ENCODE data around the gene TBX1. TPM values are rescaled to one million over a fixed set of nuclear protein-coding genes. Genes with fewer than 3 reads are reported as not detected.

The TBX1 gene
- total RNA-seq, 1 donor from 2014 or later = 12.9 TPM

DNA sequence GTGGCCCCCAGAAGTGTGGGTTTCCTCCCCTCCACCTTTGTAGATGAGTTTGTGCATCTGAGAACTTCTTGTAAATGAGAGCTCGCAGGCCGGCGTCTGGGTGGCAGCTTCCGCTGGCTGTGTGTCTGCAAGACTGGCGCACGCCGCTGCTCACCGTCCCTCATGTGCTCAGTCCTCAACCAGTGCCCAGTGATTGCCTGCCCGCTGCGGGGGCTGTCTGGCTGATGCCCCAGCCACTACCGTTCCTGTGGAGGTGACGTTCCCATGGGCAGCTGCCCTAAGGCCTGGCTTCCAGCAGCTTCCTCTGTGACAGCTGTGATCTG lies 8.8 kb downstream of the TBX1 start:
- TF ChIP-seq, protein P1, sequence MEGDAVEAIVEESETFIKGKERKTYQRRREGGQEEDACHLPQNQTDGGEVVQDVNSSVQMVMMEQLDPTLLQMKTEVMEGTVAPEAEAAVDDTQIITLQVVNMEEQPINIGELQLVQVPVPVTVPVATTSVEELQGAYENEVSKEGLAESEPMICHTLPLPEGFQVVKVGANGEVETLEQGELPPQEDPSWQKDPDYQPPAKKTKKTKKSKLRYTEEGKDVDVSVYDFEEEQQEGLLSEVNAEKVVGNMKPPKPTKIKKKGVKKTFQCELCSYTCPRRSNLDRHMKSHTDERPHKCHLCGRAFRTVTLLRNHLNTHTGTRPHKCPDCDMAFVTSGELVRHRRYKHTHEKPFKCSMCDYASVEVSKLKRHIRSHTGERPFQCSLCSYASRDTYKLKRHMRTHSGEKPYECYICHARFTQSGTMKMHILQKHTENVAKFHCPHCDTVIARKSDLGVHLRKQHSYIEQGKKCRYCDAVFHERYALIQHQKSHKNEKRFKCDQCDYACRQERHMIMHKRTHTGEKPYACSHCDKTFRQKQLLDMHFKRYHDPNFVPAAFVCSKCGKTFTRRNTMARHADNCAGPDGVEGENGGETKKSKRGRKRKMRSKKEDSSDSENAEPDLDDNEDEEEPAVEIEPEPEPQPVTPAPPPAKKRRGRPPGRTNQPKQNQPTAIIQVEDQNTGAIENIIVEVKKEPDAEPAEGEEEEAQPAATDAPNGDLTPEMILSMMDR (IDR thresholded peaks at IDR 0.05; ENCODE audit: insufficient read depth, low read length, severe bottlenecking) = no peak
- FAIRE-seq = no peak
- Histone ChIP-seq H3K27me3 (ENCODE audit: control insufficient read depth, insufficient read depth, low read length) (no peaks in the 10 kb centered on the region), H3K4me3 (ENCODE audit: low read depth, low read length) (no peak overlapping the region), H3K36me3 (ENCODE audit: control insufficient read depth, insufficient read depth, low read length) (peaks cover 9% of the 10 kb centered on the region)
- no peak for DNase-seq (ENCODE audit: low read depth)

DNA sequence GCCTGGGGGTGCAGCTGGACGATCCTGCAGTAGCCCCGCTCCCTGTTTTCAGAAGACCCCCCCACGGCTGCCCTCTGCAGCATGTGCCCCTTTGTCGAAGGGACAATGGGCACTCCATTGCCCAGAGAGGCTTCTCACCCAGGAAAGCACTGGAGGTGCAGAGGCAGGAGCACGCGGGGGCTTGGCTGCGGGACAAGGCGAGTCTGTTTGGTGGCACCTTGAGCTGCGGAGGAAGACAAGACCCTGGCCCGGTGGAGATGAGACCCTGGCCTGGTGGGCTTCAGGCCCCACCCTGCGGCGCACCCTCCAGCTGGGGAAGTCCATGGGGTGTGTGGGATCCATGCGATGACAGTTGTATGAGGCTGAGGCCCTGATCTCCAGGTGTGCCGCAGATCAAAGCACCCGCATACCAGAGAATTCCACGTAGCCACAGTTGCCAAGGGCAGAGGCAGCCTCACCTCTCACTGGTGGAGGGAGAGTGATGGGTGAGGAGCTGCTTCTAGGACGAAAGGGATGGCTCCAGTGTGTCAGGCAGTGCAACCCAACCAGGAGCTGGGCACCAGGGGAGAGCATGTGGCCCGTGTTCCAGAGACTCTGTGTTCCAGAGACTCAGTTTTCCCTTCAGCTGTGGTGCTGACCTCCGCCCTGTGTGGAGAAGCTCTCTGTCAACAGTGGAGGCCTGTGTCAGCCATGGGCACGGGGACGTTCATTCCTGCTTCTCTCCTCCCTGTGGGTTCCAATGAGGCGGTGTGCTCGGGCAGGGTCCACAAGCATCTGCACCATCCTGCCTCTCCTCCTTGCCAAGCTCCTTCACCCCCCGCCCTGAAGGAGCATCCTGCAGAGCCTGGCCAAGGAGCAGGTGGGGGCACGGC lies 10.0 kb downstream of the TBX1 start:
- DNase-seq (ENCODE audit: low read depth) (no peak), FAIRE-seq (no peak)
- no peaks in the 10 kb centered on the region for H3K27me3 ChIP-seq (ENCODE audit: control insufficient read depth, insufficient read depth, low read length)
- peaks cover 9% of the 10 kb centered on the region for H3K36me3 ChIP-seq (ENCODE audit: control insufficient read depth, insufficient read depth, low read length)
- no peak overlapping the region for H3K4me3 ChIP-seq (ENCODE audit: low read depth, low read length)
- TF ChIP-seq, protein P1 (IDR thresholded peaks at IDR 0.05; ENCODE audit: insufficient read depth, low read length, severe bottlenecking) = no peak

DNA sequence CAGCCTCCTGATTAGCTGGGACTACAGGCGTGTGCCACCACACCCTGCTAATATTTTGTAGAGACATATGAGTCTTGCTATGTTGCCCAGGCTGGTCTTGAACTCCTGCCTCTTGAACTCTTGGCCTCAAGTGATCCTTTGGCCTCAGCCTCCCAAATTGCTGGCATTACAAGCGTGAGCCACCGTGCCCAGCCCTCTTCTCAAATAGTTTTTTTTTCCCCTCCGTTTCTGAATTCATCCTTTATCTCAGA lies 11.8 kb downstream of the TBX1 start:
- no peaks in the 10 kb centered on the region for H3K27me3 ChIP-seq (ENCODE audit: control insufficient read depth, insufficient read depth, low read length)
- DNase-seq (ENCODE audit: low read depth) = no peak
- no peak overlapping the region for H3K4me3 ChIP-seq (ENCODE audit: low read depth, low read length)
- no peak for FAIRE-seq
- peaks cover 9% of the 10 kb centered on the region for H3K36me3 ChIP-seq (ENCODE audit: control insufficient read depth, insufficient read depth, low read length)
- TF ChIP-seq, protein P1 (IDR thresholded peaks at IDR 0.05; ENCODE audit: insufficient read depth, low read length, severe bottlenecking) = no peak

DNA sequence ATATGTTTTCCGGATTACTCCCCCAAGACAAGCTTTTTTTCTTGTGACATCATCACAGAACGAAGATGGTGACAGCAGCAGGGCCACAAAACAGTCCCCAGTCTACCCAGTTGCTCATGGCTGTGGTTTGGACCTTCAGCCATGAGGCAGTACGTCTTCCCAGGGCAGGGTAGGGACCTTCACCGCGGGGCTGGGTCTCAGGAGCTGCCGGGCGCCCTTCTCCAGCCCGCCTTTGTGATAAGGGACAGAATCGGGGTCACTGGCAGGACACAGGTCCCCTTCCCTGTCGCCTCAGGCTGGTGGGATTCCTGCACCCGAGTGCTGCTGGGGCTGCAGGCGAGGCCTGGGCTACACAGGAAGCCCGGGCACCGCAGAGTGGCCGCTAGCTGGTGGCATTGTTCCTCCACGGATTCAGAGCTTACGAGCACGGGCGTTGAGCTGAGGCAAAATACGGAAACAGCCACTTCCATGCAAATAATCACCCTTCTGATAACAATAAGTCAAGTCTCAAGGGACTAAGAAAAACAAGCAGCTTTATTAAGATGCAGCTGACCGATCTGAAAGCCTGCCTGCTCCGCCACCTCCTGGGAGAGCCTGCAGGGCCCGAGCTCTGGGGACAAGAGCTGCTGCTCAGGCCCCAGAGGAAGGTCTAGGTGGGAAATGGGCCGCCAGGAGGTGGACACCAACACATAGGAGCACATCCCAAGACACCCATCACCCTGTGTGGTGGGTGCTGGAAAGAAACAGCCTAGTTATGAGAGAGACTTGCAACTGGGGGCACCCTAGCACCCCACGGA lies 12.3 kb downstream of the TBX1 start:
- Histone ChIP-seq H3K27me3 (ENCODE audit: control insufficient read depth, insufficient read depth, low read length) (no peaks in the 10 kb centered on the region), H3K4me3 (ENCODE audit: low read depth, low read length) (no peak overlapping the region), H3K36me3 (ENCODE audit: control insufficient read depth, insufficient read depth, low read length) (peaks cover 6% of the 10 kb centered on the region)
- FAIRE-seq (peak; percentile 23), DNase-seq (ENCODE audit: low read depth) (no peak)
- TF ChIP-seq, protein P1 (IDR thresholded peaks at IDR 0.05; ENCODE audit: insufficient read depth, low read length, severe bottlenecking) = no peak

DNA sequence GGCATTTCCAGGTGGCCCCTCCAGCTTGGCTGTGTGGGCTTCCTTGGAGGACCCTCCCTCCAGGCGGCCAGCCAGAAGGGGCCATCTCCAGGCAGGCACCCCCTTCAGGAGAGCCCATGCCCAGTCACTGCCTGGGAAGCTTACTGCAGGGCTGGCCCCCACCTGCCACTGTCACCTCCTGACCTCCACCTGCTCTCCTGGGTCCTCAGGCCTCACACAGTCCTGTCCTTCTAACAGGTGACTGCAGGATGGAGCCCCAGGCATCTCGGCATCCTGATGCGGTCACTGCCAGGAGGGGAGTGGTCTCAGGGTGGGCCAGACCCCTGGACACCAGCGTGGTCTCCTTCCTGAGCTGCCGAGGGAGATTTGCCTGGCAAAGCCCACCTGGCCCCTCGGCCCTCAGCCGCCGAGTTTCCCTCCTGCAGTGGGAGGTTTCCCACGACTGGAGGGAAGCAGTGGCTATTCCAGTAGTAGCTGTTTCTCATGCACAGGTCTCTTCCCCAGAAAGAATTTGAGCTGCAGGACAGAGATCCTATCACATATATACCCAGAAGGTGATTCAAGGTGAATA lies 13.0 kb downstream of the TBX1 start:
- TF ChIP-seq, protein P1 (IDR thresholded peaks at IDR 0.05; ENCODE audit: insufficient read depth, low read length, severe bottlenecking) = no peak
- Histone ChIP-seq H3K36me3 (ENCODE audit: control insufficient read depth, insufficient read depth, low read length) (peaks cover 4% of the 10 kb centered on the region), H3K27me3 (ENCODE audit: control insufficient read depth, insufficient read depth, low read length) (no peaks in the 10 kb centered on the region), H3K4me3 (ENCODE audit: low read depth, low read length) (no peak overlapping the region)
- DNase-seq (ENCODE audit: low read depth) = no peak
- FAIRE-seq = no peak
